GM21786 (cell line): ENCODE data around the gene ZNF469.
"Not testable (repeated sequence)": the region's sequence is repeated elsewhere in the genome, so short reads cannot be mapped to it uniquely, and the experiment has no call there.

ENCODE experiments used
- ATAC-seq: cut with Tn5 transposase; IDR thresholded peaks from one replicate; pipeline ENCODE4 v1.9.1; 2021; ENCODE audit not compliant: unreplicated experiment

The ZNF469 gene

DNA sequence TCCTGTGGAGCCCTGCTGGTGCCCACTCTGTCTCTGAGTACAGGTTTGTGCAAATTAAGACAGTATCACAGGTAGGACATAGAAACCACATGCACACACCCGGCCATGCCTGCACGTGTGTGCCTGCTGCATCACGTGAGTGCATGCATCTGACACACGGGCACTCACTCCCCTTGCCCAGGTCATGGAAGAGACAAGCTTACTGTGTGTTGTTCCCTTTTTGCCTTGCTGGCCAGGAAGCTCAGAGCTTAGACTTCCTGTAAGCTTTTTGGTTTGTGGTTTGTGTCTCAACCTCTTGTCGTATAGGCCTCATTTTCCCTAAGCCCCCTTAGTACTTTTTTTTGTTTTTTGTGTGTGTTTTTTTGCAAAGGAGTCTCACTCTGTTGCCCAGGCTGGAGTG lies 25.0 kb downstream of the ZNF469 start:
- no peak for ATAC-seq

DNA sequence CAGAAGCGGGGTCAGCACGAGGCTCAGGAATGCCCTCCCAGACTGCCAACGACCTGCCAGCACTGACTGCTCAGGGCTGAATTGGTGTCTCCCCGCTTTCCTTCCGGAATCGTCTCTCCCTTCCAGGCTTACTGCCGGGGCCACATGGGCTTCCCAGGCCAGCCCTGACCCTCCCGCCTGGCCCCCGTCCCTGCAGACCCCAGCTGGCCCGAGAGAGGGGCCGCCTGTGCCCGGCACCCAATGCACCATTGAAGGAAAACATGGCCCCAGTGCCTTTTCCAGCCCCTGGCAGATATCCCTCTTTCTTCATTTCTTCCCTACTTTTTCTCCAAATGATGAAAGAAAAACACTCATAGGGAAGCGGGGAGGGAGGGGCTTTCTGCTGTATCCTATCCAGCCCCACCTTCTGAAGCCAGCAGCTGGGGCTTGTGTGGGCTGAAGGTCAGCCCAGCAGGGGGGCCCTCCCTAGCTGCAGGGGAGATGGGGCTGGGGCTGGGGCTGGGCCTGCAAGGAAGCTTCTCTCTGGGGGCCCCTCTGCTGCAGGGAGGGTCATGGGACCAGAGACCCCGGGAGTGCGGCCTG lies 25.9 kb downstream of the ZNF469 start:
- no peak for ATAC-seq

DNA sequence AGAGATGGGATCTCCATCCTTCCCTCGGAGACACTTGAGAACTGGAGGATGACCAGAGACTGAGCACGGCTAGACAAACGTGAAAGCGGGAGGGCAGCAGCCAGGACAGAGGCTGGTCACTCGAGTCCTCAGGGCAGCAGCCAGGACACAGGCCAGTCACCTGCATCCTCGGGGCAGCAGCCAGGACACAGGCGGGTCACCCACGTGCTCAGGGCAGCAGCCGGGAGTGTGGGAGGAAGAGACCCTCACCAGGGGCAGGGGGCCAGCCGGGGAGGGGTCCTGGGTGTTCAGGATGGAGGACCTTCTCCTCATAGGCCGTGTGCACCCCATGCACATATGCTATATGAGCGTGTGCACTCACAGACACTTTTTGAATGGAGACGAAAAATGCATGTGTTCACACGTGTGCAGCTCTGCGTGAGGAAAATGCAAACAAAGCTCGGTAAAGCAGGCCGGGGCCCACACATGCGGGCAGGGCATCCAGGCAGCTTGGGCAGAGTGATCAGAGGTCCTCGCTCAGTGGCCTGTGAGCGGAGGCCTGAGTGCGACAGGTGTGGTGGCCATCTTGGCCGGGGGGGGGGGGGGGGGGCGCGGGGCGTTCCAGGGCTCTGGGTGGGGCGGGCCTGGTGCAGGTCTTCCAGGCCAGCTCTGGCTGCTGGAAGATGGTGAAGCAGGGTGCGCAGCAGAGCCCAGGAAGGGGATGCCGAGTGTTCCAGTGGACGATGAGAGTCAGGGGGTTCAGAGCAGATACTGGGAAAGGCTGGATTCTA lies 26.7 kb downstream of the ZNF469 start:
- ATAC-seq = no peak

- ATAC-seq = not testable (repeated sequence)
Measured at GRCh38 chr16:88410297-88410968, 27.7 kb downstream of the ZNF469 start.

DNA sequence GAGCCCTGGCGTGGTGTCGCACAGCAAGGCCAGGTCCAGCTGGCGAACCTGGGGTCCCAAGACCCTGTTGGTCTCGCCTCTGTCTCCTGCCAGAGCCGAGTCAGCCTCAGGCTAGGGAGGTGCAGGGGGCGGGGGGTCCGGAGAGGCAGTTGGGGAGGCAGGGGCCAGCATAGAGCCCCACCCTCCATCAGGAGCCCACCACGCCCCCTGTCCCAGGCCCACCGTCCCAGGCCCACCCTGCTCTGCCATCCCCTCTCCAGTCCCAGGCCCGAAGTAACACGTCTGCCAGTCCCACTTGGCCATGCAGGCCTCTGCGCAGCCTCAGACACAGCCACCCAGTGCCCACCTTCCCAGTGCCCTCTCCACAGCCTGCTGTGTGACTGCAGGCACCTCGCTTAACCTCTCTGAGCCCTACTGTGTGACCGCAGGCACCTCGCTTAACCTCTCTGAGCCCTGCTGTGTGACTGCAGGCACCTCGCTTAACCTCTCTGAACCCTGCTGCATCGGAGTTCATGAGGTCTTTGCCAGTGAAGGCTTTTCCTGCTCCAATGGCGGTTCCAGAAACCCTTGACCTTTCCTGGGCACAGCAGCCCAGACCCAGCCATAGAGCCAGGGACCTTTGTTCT lies 29.3 kb downstream of the ZNF469 start:
- ATAC-seq = no peak

- no peak for ATAC-seq
Measured at GRCh38 chr16:88412766-88413165, 30.0 kb downstream of the ZNF469 start.

DNA sequence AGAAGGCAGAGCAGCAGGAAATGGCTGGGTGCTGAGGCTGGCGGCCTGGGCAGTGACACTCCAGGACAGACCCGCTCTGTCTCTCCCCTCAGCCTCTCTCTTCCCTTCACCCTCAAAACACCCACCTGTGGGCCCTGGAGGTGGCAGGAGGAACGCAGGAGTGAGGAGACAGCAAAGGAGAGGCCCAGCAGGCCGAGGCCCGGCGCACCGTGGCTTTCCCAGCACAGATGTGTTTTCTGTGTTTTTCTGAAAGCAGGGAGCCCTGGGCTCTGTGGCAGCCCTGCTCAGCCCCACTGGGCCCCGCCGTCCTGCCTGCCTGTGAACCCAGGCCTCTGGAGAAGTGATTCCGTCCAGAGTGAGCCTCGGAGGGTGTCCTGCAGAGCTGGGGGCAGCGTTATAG lies 30.5 kb downstream of the ZNF469 start:
- no peak for ATAC-seq

DNA sequence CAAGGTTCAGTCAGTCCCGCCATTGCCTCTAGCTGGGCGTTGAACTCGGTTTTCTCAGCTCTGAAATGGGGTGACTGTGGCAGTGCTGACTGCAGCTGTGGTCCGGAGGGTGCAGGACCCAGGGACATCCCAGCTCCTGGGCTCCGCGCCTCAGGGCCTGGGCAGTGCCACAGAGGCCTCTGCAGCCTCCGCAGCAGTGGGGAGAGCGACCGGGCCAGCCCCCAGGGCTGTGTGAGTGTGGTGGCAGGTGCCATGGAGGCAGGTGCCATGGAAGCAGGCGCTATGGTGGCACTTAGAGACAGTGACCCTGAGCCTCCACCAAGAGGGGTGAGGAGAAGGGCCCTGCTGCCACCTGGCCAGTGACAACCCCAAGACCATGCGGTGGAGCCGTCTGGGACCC lies 30.9 kb downstream of the ZNF469 start:
- no peak for ATAC-seq

GRCh38 chr16:88414521-88415380 lies 32.0 kb downstream of the ZNF469 start:
- ATAC-seq = no peak

GRCh38 chr16:88415381-88415705 lies 32.6 kb downstream of the ZNF469 start:
- no peak for ATAC-seq

- ATAC-seq = no peak
Measured at GRCh38 chr16:88415713-88416323, 33.1 kb downstream of the ZNF469 start.

DNA sequence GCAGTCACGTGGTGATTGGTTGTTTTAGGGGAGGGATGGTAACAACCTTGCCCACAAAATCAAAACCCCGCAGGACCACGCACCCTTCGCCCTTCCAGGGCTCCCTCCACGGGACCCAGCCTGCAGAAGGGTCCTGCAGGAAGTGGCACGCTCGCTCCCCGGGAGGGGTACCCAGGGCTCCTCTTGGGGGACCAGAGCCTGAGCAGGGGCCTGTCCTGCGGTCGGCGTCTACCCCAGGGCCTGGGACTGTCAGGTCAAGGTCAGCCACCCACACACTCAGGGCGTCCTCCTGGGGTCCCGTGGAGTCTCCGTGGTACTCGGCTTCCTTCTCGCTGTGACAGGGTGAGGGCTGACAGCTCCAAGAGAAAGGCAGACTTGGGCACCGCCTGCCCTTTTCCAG lies 33.9 kb downstream of the ZNF469 start:
- ATAC-seq = no peak

GRCh38 chr16:88417684-88418476 lies 35.1 kb downstream of the ZNF469 start:
- ATAC-seq = no peak

DNA sequence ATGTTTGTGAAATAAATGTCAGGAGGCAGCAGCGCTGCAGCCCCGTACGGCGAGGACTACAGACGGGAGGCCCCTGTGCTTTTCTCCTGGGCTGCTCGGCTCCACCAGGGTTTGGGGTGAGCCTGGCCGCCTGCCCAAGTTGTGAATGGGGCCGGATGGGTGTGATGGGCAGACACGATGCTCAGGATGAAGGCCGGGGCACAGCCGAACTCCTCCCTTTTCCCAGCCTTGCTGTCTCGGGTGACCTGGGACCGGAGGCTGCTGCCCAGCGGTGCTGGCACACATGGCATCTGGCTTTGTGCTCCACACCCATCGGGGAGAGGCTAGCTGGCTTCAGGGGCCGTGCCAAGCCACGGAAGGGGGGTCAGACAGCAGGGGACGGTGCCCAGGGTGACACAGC lies 36.1 kb downstream of the ZNF469 start:
- no peak for ATAC-seq

- ATAC-seq = no peak
Measured at GRCh38 chr16:88419790-88420189, 37.0 kb downstream of the ZNF469 start.

- no peak for ATAC-seq
Measured at GRCh38 chr16:88420496-88420895, 37.7 kb downstream of the ZNF469 start.

DNA sequence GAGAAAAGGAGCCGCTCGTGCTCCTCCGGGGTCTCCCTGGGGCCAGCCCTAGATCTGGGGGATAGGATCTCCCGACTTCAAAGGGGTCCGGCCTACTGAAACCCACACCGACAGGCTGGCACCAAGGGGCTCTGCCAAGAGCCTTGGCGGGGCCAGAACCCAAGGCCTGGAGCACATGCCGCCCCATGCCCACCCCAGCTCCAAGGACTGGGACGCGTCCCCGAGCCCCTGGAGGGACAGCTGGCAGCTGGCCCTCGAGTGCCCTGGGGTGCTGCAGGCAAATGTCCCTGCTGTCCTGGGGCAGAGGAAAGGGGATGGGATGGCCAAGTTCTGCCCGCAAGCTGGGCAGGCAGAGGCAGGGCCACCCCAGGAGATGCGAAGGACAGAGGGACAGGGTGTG lies 38.5 kb downstream of the ZNF469 start:
- no peak for ATAC-seq

DNA sequence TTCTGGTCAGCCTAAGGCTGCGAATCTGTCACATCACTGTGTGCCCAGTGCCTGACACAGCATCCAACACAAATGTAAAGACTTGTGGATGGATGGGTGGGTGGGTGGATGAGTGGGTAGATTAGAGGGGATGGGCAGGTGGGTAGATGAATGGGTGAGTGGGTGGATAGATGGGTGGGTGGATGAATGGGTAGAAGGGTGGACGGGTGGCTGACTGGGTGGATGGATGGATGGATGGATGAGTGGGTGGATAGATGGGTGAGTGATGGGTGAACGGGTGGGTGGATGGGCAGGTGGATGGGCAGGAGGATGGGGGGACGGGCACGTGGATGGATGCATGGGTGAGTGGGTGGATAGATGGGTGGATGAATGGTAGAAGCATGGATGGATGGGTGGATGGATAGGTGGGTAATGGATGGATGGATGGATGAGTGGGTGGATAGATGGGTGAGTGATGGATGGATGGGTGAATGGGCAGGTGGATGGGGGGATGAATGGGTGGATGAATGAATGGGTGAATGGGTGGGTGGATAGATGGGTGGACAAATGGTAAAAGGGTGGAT lies 39.2 kb downstream of the ZNF469 start:
- ATAC-seq = no peak

DNA sequence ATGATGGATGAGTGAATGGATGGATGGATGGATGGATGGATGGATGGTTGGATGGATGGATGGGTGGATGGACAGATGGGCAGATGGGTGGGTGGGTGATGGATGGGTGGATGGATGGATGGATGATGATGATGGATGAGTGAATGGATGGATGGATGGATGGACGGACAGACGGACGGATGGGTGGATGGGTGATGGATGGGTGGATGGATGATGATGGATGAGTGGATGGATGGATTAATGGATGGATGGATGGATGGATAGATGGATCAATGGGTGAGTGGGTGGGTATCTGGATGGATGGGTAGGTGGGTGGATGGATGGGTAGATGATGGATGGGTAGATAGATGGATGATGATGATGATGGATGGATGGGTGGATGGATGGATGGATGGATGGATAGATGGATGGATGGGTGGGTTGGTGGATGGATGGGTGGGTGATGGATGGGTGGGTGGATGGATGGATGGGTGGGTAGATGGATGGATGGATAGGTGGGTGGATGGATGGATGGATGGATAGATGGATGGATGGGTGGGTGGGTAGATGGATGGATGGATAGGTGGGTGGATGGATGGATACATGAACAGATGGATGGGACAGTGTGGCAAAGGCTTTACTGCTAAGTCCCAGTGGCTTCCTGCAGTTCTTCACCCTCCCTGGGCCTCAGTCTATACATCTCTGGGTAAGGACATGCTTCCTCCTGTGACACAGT lies 40.1 kb downstream of the ZNF469 start:
- no peak for ATAC-seq
